WTC11 (cell line): Measurements from ENCODE around the gene KRT40. TPM values are rescaled to one million over a fixed set of nuclear protein-coding genes. Genes with fewer than 3 reads are reported as not detected.
A peak's percentile ranks its signal among the peaks of the same experiment; 100 is the strongest.

Source experiments
- ATAC-seq: fragments of 200-7000 bp; cut with Tn5 transposase; 2 replicates; pipeline ENCODE4 v1.10.0; 2021; ENCODE audit warnings: mild to moderate bottlenecking, moderate library complexity
- CTCF ChIA-PET: fragments of 300-600 bp; sonication (Branson Sonifier 250); formaldehyde crosslinking; loops from one replicate; lab custom pipeline; 2021; ENCODE audit warnings: antibody characterized with exemption; lab: Charles Lee
- POLR2A ChIA-PET: fragments of 350-600 bp; sonication (Branson Sonifier 250); formaldehyde crosslinking; loops from one replicate; lab custom pipeline; 2021; ENCODE audit warnings: antibody characterized with exemption; lab: Charles Lee
- DNase-seq: peaks from one replicate; pipeline ENCODE4 v3.0.0; 2021; ENCODE audit warnings: low spot score
- H3K27ac Mint-ChIP-seq: 2 replicates; pipeline ENCODE4 v1.8.0; 2021; ENCODE audit warnings: mixed read lengths
- H3K27me3 Mint-ChIP-seq: 2 replicates; pipeline ENCODE4 v1.8.0; 2021; ENCODE audit warnings: low read depth, mild to moderate bottlenecking, moderate library complexity, mixed read lengths
- H3K36me3 Mint-ChIP-seq: 2 replicates; pipeline ENCODE4 v1.8.0; 2021; ENCODE audit warnings: mixed read lengths
- H3K4me1 Mint-ChIP-seq: 2 replicates; pipeline ENCODE4 v1.8.0; 2022; ENCODE audit warnings: mixed read lengths
- H3K4me3 Mint-ChIP-seq: 2 replicates; pipeline ENCODE4 v1.8.0; 2021; ENCODE audit warnings: mild to moderate bottlenecking, moderate library complexity, mixed read lengths
- H3K9me3 Mint-ChIP-seq: 2 replicates; pipeline ENCODE4 v1.8.0; 2021; ENCODE audit warnings: mixed read lengths
- CBFB ChIP-seq: sonication (generic); formaldehyde crosslinking; IDR thresholded peaks from 2 replicates; pipeline ENCODE4 v1.8.1; 2022; ENCODE audit warnings: mild to moderate bottlenecking, low read depth, missing genetic modification reagents
- CREB1 ChIP-seq: sonication (generic); formaldehyde crosslinking; IDR thresholded peaks from 2 replicates; pipeline ENCODE4 v1.8.0; 2023; ENCODE audit warnings: mild to moderate bottlenecking, missing genetic modification reagents
- ETV6 ChIP-seq: sonication (generic); formaldehyde crosslinking; IDR thresholded peaks from 2 replicates; pipeline ENCODE4 v1.8.1; 2022; ENCODE audit warnings: mild to moderate bottlenecking, missing genetic modification reagents
- FOXJ3 ChIP-seq: sonication (generic); formaldehyde crosslinking; IDR thresholded peaks from 2 replicates; pipeline ENCODE4 v1.9.0; 2021; ENCODE audit warnings: missing genetic modification reagents, mild to moderate bottlenecking, borderline replicate concordance
- JAZF1 ChIP-seq: fragments of 250-450 bp; sonication (Bioruptor Pico); IDR thresholded peaks from 2 replicates; pipeline ENCODE4 v1.9.0; 2021; ENCODE audit warnings: moderate library complexity, mild to moderate bottlenecking, inconsistent platforms
- MXD4 ChIP-seq: fragments of 250-450 bp; sonication (Bioruptor Pico); IDR thresholded peaks from 2 replicates; pipeline ENCODE4 v1.8.0; 2021; ENCODE audit warnings: mild to moderate bottlenecking, moderate library complexity, borderline replicate concordance
- MYBL2 ChIP-seq: sonication (generic); formaldehyde crosslinking; IDR thresholded peaks from 2 replicates; pipeline ENCODE4 v1.8.1; 2023; ENCODE audit warnings: mild to moderate bottlenecking, moderate library complexity, missing genetic modification reagents
- NFATC4 ChIP-seq: fragments of 250-450 bp; sonication (Bioruptor Pico); IDR thresholded peaks from 2 replicates; pipeline ENCODE4 v1.9.0; 2021; ENCODE audit warnings: mild to moderate bottlenecking
- NFYB ChIP-seq: sonication (generic); formaldehyde crosslinking; conservative IDR thresholded peaks from 2 replicates; pipeline ENCODE4 v1.8.0; 2022; ENCODE audit warnings: low read depth, missing genetic modification reagents
- NR2C2 ChIP-seq: sonication (generic); formaldehyde crosslinking; IDR thresholded peaks from 2 replicates; pipeline ENCODE4 v1.8.0; 2022; ENCODE audit warnings: mild to moderate bottlenecking, missing genetic modification reagents
- OVOL2 ChIP-seq: fragments of 250-450 bp; sonication (Bioruptor Pico); IDR thresholded peaks from 2 replicates; pipeline ENCODE4 v1.9.0; 2021; ENCODE audit warnings: mild to moderate bottlenecking, borderline replicate concordance
- RORB ChIP-seq: fragments of 250-450 bp; sonication (Bioruptor Pico); IDR thresholded peaks from 2 replicates; pipeline ENCODE4 v1.9.0; 2021; ENCODE audit warnings: mild to moderate bottlenecking
- SMAD4 ChIP-seq: sonication (generic); formaldehyde crosslinking; IDR thresholded peaks from 2 replicates; pipeline ENCODE4 v1.8.0; 2022; ENCODE audit warnings: mild to moderate bottlenecking, missing genetic modification reagents
- TCF7 ChIP-seq: sonication (generic); formaldehyde crosslinking; IDR thresholded peaks from 2 replicates; pipeline ENCODE4 v1.8.0; 2022; ENCODE audit warnings: mild to moderate bottlenecking, low read depth, missing genetic modification reagents, moderate library complexity
- TEAD1 ChIP-seq: sonication (generic); formaldehyde crosslinking; IDR thresholded peaks from 2 replicates; pipeline ENCODE4 v1.8.0; 2022; ENCODE audit warnings: mild to moderate bottlenecking, missing genetic modification reagents
- USF1 ChIP-seq: sonication (generic); formaldehyde crosslinking; IDR thresholded peaks from 2 replicates; pipeline ENCODE4 v1.8.0; 2022; ENCODE audit warnings: mild to moderate bottlenecking, missing genetic modification reagents
- ZBTB43 ChIP-seq: sonication (generic); formaldehyde crosslinking; IDR thresholded peaks from 2 replicates; pipeline ENCODE4 v1.8.1; 2023; ENCODE audit warnings: mild to moderate bottlenecking, missing genetic modification reagents
- ZNF232 ChIP-seq: sonication (generic); formaldehyde crosslinking; IDR thresholded peaks from 2 replicates; pipeline ENCODE4 v1.8.0; 2022; ENCODE audit warnings: mild to moderate bottlenecking, missing genetic modification reagents
- ZNF317 ChIP-seq: sonication (generic); formaldehyde crosslinking; IDR thresholded peaks from 2 replicates; pipeline ENCODE4 v1.8.1; 2023; ENCODE audit warnings: low read depth, mild to moderate bottlenecking, moderate library complexity, missing genetic modification reagents, borderline replicate concordance
- ZNF396 ChIP-seq: fragments of 250-450 bp; sonication (Bioruptor Pico); IDR thresholded peaks from 2 replicates; pipeline ENCODE4 v1.8.0; 2021; ENCODE audit warnings: mild to moderate bottlenecking, moderate library complexity, borderline replicate concordance
- ZNF423 ChIP-seq: fragments of 250-450 bp; sonication (Bioruptor Pico); IDR thresholded peaks from 2 replicates; pipeline ENCODE4 v2.1.2; 2022; ENCODE audit warnings: mild to moderate bottlenecking, moderate library complexity
- ZNF671 ChIP-seq: fragments of 250-450 bp; sonication (Bioruptor Pico); IDR thresholded peaks from 2 replicates; pipeline ENCODE4 v1.8.0; 2021; ENCODE audit warnings: mild to moderate bottlenecking
- total RNA-seq: library from RNA; stranded (reverse); gene quantifications from 3 replicates; pipeline ENCODE4 v1.2.3, GENCODE V29; 2021
- TF ChIP-seq, protein P1 (sequence below): sonication (generic); formaldehyde crosslinking; IDR thresholded peaks from 2 replicates; pipeline ENCODE4 v1.8.1; 2022; ENCODE audit warnings: mild to moderate bottlenecking, moderate library complexity, missing genetic modification reagents
- TF ChIP-seq, protein P2 (sequence below): fragments of 250-450 bp; sonication (Bioruptor Pico); IDR thresholded peaks from 2 replicates; pipeline ENCODE4 v1.9.0; 2021; ENCODE audit warnings: moderate library complexity, mild to moderate bottlenecking, inconsistent platforms, borderline replicate concordance
- TF ChIP-seq, protein P3 (sequence below): fragments of 250-450 bp; sonication (Bioruptor Pico); IDR thresholded peaks from 2 replicates; pipeline ENCODE4 v1.9.0; 2021; ENCODE audit warnings: mild to moderate bottlenecking
- TF ChIP-seq, protein P4 (sequence below): fragments of 250-450 bp; sonication (Bioruptor Pico); IDR thresholded peaks from 2 replicates; pipeline ENCODE4 v1.9.0; 2021; ENCODE audit warnings: mild to moderate bottlenecking, borderline replicate concordance

The KRT40 gene
- total RNA-seq, 1 experiment from 2014 or later = not detected

GRCh38 chr17:40980117-40980516 is 4.0 kb downstream of the KRT40 start:
- DNase-seq (no peak), ATAC-seq (peak; percentile 67)
- H3K9me3 Mint-ChIP-seq = no peaks in the 10 kb centered on the region
- no peak overlapping the region; the same call in 1 of the 2 replicates for H3K27ac Mint-ChIP-seq
- no peak overlapping the region for H3K4me3 Mint-ChIP-seq
- ChIA-PET CTCF (interaction anchor here (0.6 to 1.2 kb wide), 2 partner anchors 117 to 1140 kb away, joined by 3 read pairs; no protein-coding TSS in a partner anchor), POLR2A (no interaction called here)
- H3K36me3 Mint-ChIP-seq = no peaks in the 10 kb centered on the region
- peaks cover 15% of the 10 kb centered on the region for H3K4me1 Mint-ChIP-seq
- TF ChIP-seq MYBL2 (CRISPR knock-in tag) = no peak
- no peak for TF ChIP-seq OVOL2 (CRISPR knock-in tag)
- no peak for TF ChIP-seq SMAD4
- no peak for TF ChIP-seq ZNF671 (CRISPR knock-in tag)
- no peak for TF ChIP-seq ZBTB43 (CRISPR knock-in tag)
- no peak for TF ChIP-seq CBFB
- TF ChIP-seq NR2C2 (CRISPR knock-in tag) = no peak
- no peak for TF ChIP-seq ZNF317 (CRISPR knock-in tag)
- TF ChIP-seq TEAD1 (CRISPR knock-in tag) = no peak
- TF ChIP-seq ZNF423 (CRISPR knock-in tag) = no peak
- TF ChIP-seq ZNF232 (CRISPR knock-in tag) = no peak
- TF ChIP-seq, protein P1, sequence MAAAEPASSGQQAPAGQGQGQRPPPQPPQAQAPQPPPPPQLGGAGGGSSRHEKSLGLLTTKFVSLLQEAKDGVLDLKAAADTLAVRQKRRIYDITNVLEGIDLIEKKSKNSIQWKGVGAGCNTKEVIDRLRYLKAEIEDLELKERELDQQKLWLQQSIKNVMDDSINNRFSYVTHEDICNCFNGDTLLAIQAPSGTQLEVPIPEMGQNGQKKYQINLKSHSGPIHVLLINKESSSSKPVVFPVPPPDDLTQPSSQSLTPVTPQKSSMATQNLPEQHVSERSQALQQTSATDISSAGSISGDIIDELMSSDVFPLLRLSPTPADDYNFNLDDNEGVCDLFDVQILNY (CRISPR knock-in tag) = no peak
- TF ChIP-seq NFYB (CRISPR knock-in tag) = no peak
- TF ChIP-seq, protein P2, sequence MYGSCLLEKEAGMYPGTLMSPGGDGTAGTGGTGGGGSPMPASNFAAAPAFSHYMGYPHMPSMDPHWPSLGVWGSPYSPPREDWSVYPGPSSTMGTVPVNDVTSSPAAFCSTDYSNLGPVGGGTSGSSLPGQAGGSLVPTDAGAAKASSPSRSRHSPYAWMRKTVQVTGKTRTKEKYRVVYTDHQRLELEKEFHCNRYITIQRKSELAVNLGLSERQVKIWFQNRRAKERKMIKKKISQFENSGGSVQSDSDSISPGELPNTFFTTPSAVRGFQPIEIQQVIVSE (CRISPR knock-in tag) = no peak
- TF ChIP-seq MXD4 (CRISPR knock-in tag) = no peak
- TF ChIP-seq, protein P3, sequence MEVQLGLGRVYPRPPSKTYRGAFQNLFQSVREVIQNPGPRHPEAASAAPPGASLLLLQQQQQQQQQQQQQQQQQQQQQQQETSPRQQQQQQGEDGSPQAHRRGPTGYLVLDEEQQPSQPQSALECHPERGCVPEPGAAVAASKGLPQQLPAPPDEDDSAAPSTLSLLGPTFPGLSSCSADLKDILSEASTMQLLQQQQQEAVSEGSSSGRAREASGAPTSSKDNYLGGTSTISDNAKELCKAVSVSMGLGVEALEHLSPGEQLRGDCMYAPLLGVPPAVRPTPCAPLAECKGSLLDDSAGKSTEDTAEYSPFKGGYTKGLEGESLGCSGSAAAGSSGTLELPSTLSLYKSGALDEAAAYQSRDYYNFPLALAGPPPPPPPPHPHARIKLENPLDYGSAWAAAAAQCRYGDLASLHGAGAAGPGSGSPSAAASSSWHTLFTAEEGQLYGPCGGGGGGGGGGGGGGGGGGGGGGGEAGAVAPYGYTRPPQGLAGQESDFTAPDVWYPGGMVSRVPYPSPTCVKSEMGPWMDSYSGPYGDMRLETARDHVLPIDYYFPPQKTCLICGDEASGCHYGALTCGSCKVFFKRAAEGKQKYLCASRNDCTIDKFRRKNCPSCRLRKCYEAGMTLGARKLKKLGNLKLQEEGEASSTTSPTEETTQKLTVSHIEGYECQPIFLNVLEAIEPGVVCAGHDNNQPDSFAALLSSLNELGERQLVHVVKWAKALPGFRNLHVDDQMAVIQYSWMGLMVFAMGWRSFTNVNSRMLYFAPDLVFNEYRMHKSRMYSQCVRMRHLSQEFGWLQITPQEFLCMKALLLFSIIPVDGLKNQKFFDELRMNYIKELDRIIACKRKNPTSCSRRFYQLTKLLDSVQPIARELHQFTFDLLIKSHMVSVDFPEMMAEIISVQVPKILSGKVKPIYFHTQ = no peak
- no peak for TF ChIP-seq NFATC4 (CRISPR knock-in tag)
- TF ChIP-seq ETV6 = no peak
- no peak for TF ChIP-seq ZNF396 (CRISPR knock-in tag)
- H3K27me3 Mint-ChIP-seq = no peaks in the 10 kb centered on the region

DNA sequence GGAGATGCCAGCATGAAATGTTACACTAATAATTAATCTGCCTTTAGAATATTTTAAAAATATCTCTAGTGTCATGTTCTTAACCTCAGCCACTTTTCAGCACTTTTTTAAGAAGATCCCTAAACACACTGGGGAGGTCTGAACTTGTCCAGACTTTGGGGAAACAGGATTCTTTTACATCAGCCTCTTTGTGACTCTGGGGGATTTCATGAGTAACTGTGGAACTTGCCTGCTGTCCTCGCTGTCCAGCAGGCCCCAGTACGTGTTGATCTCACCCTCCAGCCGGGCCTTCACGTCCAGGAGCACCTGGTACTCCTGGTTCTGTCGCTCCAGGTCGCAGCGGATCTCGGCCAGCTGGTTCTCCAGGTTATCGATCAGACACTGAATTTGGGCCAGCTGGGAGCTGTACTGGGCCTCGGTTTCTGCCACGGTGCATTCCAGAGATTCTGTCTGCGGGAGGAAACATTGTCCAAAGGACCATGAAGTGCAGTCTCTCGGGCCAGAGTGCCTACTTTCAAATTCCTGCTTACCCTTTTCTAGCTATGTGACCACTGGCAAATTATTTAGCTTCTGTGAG is 5.5 kb downstream of the KRT40 start:
- POLR2A ChIA-PET = no interaction called here
- Mint-ChIP-seq H3K4me1 (peaks cover 15% of the 10 kb centered on the region), H3K9me3 (no peaks in the 10 kb centered on the region), H3K4me3 (no peak overlapping the region), H3K36me3 (no peaks in the 10 kb centered on the region), H3K27me3 (no peaks in the 10 kb centered on the region), H3K27ac (no peak overlapping the region)
- DNase-seq = no peak
- ATAC-seq = no peak
- CTCF ChIA-PET = no interaction called here
- TF ChIP-seq JAZF1 (CRISPR knock-in tag) (no peak), USF1 (CRISPR knock-in tag) (no peak), FOXJ3 (CRISPR knock-in tag) (no peak), RORB (CRISPR knock-in tag) (no peak), TCF7 (CRISPR knock-in tag) (no peak), CREB1 (CRISPR knock-in tag) (no peak)
- TF ChIP-seq, protein P4, sequence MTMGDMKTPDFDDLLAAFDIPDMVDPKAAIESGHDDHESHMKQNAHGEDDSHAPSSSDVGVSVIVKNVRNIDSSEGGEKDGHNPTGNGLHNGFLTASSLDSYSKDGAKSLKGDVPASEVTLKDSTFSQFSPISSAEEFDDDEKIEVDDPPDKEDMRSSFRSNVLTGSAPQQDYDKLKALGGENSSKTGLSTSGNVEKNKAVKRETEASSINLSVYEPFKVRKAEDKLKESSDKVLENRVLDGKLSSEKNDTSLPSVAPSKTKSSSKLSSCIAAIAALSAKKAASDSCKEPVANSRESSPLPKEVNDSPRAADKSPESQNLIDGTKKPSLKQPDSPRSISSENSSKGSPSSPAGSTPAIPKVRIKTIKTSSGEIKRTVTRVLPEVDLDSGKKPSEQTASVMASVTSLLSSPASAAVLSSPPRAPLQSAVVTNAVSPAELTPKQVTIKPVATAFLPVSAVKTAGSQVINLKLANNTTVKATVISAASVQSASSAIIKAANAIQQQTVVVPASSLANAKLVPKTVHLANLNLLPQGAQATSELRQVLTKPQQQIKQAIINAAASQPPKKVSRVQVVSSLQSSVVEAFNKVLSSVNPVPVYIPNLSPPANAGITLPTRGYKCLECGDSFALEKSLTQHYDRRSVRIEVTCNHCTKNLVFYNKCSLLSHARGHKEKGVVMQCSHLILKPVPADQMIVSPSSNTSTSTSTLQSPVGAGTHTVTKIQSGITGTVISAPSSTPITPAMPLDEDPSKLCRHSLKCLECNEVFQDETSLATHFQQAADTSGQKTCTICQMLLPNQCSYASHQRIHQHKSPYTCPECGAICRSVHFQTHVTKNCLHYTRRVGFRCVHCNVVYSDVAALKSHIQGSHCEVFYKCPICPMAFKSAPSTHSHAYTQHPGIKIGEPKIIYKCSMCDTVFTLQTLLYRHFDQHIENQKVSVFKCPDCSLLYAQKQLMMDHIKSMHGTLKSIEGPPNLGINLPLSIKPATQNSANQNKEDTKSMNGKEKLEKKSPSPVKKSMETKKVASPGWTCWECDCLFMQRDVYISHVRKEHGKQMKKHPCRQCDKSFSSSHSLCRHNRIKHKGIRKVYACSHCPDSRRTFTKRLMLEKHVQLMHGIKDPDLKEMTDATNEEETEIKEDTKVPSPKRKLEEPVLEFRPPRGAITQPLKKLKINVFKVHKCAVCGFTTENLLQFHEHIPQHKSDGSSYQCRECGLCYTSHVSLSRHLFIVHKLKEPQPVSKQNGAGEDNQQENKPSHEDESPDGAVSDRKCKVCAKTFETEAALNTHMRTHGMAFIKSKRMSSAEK (CRISPR knock-in tag) = no peak
- TF ChIP-seq, protein P2 (CRISPR knock-in tag) = no peak
